LNCaP clone FGC (cell line): ENCODE results near the gene HIRA.

Source experiments
- DNase-seq: peaks from one replicate; pipeline ENCODE4 v3.0.0-alpha.2; 2011; ENCODE audit warnings: low read depth
- H3K4me3 ChIP-seq: 2 replicates; pipeline ENCODE4 v1.5.1; 2011; ENCODE audit warnings: mild to moderate bottlenecking, low read depth, low read length, control low read depth
- TF ChIP-seq, protein P1 (sequence below): IDR thresholded peaks from 2 replicates; pipeline ENCODE4 v1.5.1; 2012; ENCODE audit warnings: mild to moderate bottlenecking; ENCODE audit not compliant: control insufficient read depth, insufficient read depth; ENCODE audit errors: extremely low read depth

HIRA gene

DNA sequence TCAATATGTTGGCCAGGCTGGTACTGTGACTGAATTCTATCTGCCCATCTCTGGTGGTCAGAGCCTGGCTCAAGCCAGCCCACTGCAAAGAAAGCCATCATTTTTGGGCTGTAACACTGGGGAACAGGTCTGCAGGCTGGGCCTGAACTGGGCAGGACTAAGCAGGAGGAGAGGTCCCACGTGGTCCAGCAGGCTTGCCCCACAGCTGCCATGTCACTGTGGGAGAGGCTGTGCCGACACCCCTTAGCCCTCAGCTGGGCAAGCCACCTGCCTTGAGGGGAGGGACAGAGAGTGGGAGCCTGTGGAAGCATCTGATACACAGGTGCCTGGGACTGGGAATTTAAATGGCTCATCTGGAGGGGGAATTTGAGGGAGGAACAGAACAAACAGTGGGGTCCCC lies 73.3 kb downstream of the HIRA start:
- TF ChIP-seq, protein P1, sequence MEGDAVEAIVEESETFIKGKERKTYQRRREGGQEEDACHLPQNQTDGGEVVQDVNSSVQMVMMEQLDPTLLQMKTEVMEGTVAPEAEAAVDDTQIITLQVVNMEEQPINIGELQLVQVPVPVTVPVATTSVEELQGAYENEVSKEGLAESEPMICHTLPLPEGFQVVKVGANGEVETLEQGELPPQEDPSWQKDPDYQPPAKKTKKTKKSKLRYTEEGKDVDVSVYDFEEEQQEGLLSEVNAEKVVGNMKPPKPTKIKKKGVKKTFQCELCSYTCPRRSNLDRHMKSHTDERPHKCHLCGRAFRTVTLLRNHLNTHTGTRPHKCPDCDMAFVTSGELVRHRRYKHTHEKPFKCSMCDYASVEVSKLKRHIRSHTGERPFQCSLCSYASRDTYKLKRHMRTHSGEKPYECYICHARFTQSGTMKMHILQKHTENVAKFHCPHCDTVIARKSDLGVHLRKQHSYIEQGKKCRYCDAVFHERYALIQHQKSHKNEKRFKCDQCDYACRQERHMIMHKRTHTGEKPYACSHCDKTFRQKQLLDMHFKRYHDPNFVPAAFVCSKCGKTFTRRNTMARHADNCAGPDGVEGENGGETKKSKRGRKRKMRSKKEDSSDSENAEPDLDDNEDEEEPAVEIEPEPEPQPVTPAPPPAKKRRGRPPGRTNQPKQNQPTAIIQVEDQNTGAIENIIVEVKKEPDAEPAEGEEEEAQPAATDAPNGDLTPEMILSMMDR: no peak
- DNase-seq: no peak
- H3K4me3 ChIP-seq: no peak overlapping the region

DNA sequence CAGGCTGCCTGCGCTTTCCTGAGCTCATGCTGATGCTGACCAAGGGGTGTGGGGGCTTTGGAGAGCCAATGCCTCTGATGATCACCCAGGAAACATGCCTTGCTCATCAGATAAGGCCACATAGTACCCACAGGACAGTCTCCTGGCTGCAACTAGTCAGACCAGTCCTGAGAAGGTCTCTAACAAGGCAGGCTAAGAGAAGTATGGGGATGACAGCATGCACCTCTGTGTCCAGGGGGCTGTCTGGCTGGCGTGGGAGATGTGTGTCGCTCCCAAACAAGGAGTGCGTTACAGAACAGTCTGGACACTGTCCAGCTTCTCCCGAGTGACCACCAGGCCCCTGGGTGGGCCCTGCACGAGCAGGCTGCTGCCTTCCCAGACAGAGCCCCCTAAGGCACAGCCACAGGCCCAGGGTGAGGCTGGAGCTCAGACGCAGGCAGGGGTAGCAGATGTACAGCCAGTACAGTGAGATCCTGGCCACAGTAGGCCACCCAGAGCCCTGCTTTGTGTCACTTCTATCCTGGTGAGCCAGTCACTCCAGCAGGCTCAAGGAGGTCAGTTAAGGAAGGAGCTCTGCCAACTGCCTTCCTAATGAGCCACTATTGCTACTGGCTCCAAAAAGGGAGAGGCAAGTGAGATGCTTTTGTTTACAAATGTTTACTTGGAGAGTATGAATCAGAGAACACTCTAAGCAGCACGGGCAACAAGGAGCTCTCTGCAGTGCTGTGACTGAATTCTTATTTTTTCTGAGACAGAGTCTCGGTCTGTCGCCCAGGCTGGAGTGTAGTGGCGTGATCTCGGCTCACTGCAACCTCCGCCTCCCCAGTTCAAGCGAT lies 74.0 kb downstream of the HIRA start:
- TF ChIP-seq, protein P1: no peak
- no peak for DNase-seq
- no peak overlapping the region for H3K4me3 ChIP-seq

DNA sequence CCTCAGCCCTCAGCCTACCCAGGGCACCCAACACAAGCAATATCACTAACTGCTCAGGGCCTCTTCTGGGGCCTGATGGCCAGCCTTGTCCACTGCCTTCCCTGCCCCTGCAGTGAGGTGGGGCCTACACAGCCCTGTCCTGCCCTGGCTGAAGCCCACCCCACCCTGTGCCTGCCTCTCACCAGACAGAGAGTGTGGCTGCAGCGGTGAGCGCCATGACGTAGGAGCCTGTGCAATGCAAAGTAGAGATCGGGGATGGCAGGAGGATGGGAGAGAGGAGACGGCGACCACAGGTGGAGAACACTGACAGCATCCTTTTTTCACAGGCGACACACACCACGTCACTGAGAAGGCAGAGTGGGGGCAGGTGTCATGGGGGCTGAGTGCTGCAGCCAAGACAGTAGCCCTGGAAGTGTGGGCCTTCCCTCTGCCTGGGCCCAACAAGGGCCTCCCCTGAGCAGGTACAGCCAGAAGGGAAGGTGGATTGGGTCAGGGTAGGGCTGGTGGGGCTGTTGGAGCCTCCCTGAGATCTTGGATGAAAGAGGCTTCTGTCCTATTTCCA lies 74.7 kb downstream of the HIRA start:
- TF ChIP-seq, protein P1: no peak
- no peak overlapping the region for H3K4me3 ChIP-seq
- DNase-seq: no peak

DNA sequence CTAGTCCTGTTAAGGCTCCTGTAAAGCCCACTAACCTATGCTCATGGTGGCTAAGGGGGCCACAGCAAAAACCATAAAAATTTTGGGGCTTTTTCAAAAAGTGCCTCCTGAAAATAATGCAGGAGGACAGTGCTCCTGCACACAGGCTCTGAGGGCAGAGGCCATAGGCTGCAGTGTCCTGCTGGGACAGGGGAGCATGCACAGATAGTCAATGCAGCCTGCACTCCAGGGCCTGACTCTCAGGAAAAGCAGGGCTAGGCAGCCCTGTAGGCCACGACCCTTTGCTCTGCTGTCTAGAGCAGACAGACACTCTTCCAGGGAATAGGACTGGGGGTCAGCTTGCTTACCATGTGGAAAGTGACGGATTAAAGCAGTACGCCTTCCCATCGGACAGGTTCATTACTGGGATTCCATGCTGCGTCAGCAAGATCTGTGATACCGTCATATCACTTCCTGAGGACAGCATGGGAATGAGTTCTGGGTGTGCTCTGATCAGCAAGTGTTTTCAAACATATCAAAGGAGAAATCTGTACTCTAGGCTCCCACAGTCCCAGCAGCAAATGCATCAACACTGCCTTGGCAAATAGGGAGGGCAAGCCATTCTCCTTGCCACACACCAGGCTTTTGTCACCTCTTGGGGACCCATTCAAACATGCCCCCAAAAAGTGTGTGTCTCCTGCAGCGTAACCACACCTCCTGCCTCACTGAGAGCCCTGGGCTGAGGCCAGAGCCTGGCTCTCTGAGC lies 75.9 kb downstream of the HIRA start:
- DNase-seq: no peak
- H3K4me3 ChIP-seq: no peak overlapping the region
- TF ChIP-seq, protein P1: no peak

DNA sequence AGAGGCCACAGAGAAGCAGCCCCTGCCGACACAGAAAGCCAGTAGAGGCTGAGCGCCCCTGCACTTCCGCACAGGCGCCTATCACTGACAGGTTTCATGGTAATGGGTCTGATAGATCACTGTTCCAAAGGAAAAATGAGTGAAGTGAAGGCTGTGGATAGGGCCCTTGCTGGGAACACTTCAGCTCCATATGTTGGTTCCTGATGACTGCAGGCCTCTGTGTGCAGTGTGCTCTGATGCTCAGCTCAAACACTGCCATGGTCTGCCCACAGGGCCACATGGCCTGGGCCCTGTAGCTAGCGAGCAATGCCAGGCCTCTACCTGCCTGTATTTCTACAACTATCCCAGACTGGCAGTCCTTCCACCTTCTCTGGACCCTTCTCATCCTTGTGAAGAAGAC lies 77.3 kb downstream of the HIRA start:
- DNase-seq: no peak
- no peak overlapping the region for H3K4me3 ChIP-seq
- TF ChIP-seq, protein P1: no peak

DNA sequence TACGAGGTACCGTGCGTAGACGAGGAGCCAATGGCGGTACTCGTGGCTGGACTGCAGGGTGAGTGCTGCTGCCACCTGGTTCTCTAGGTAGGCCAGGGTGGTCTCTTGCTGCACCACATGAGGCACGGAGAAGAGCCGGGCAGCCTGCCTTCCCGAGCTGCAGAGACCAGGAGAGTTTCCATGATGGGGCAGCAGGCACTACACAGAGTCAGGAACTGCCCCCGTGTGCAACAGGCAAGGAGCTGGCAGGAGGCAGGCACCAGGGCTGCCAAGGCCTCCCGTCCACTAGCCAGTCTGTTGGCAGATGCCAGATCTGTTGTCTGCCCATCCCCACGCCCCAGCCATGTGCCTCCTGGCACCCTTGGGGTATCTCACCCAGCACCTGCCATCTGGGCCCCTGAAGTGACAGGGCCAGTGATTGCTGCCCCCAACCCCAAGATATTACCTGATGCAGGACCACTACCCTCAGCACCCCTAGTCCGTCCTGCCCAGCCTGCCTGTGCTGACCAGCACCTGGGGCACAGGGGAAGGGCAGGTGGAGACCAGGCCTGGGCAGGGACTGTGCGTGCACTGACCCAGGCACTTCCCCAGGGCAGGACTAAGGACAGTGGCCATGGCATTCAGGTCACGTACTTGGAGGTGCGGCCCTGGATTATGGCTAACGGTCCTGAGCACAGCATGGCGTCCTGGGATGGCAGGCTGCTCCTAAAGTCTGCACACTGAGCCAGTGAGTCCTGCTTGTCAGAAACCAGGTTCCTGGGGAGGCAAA lies 78.0 kb downstream of the HIRA start:
- TF ChIP-seq, protein P1: no peak
- DNase-seq: no peak
- no peak overlapping the region for H3K4me3 ChIP-seq
